GM12892 (cell line): Measurements from ENCODE around the gene GPATCH3.

ENCODE experiments used
- POLR2A ChIP-seq: IDR thresholded peaks from 2 replicates; pipeline ENCODE4 v1.6.1; 2011; ENCODE audit warnings: low read depth, low read length, control low read depth
- TAF1 ChIP-seq: IDR thresholded peaks from 2 replicates; pipeline ENCODE4 v1.6.1; 2011; ENCODE audit warnings: low read depth, mild to moderate bottlenecking, control low read depth, low read length, borderline replicate concordance

DNA sequence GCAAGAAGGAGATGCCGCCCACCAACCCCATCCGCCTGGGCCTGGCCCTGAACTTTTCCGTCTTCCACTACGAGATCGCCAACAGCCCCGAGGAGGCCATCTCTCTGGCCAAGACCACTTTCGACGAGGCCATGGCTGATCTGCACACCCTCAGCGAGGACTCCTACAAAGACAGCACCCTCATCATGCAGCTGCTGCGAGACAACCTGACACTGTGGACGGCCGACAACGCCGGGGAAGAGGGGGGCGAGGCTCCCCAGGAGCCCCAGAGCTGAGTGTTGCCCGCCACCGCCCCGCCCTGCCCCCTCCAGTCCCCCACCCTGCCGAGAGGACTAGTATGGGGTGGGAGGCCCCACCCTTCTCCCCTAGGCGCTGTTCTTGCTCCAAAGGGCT, 36.6 kb downstream of the GPATCH3 start:
- TF ChIP-seq POLR2A: no peak
- no peak for TF ChIP-seq TAF1
